GM19372 (cell line): ENCODE measurements around the gene AGO1.

ENCODE experiments used
- ATAC-seq: cut with Tn5 transposase; IDR thresholded peaks from one replicate; pipeline ENCODE4 v1.9.1; 2021; ENCODE audit warnings: mild to moderate bottlenecking, low read depth, moderate library complexity; ENCODE audit not compliant: unreplicated experiment

The AGO1 gene

GRCh38 chr1:35882945-35883634 is at the start of gene AGO1:
AGO1 (plus strand) TSS chr1:35883209; CDS start chr1:35883422, 213 bp downstream.
- ATAC-seq, result peak; percentile 94

- ATAC-seq, result no peak
Observed at GRCh38 chr1:35833395-35833794, 49.6 kb upstream of the AGO1 start.

- no peak for ATAC-seq
Observed at GRCh38 chr1:35834218-35834617, 48.8 kb upstream of the AGO1 start.

GRCh38 chr1:35835398-35835797 is 47.6 kb upstream of the AGO1 start:
- ATAC-seq, result no peak

- ATAC-seq, result no peak
Observed at GRCh38 chr1:35836734-35837133, 46.3 kb upstream of the AGO1 start.

GRCh38 chr1:35838693-35839245 is 44.2 kb upstream of the AGO1 start:
- ATAC-seq, result no peak

GRCh38 chr1:35844826-35845225 is 38.2 kb upstream of the AGO1 start:
- no peak for ATAC-seq

GRCh38 chr1:35845766-35846165 is 37.2 kb upstream of the AGO1 start:
- no peak for ATAC-seq

- ATAC-seq, result no peak
Observed at GRCh38 chr1:35847935-35848565, 35.0 kb upstream of the AGO1 start.

GRCh38 chr1:35850051-35850450 is 33.0 kb upstream of the AGO1 start:
- no peak for ATAC-seq

- no peak for ATAC-seq
Observed at GRCh38 chr1:35850716-35851115, 32.3 kb upstream of the AGO1 start.

GRCh38 chr1:35851132-35851869 is 31.7 kb upstream of the AGO1 start:
- no peak for ATAC-seq

GRCh38 chr1:35852241-35852640 is 30.8 kb upstream of the AGO1 start:
- ATAC-seq, result no peak

- ATAC-seq, result no peak
Observed at GRCh38 chr1:35854989-35855700, 27.9 kb upstream of the AGO1 start.

GRCh38 chr1:35856964-35857363 is 26.0 kb upstream of the AGO1 start:
- ATAC-seq, result no peak

GRCh38 chr1:35857830-35858229 is 25.2 kb upstream of the AGO1 start:
- ATAC-seq, result no peak

GRCh38 chr1:35860696-35861095 is 22.3 kb upstream of the AGO1 start:
- ATAC-seq, result no peak

- ATAC-seq, result no peak
Observed at GRCh38 chr1:35863136-35863535, 19.9 kb upstream of the AGO1 start.

GRCh38 chr1:35863881-35864625 is 19.0 kb upstream of the AGO1 start:
- no peak for ATAC-seq

GRCh38 chr1:35864813-35865212 is 18.2 kb upstream of the AGO1 start:
- no peak for ATAC-seq
